Measurements from ENCODE around the gene CAMK4.
"Not testable (repeated sequence)": the region's sequence is repeated elsewhere in the genome, so short reads cannot be mapped to it uniquely, and the experiment has no call there.

Gene CAMK4

DNA sequence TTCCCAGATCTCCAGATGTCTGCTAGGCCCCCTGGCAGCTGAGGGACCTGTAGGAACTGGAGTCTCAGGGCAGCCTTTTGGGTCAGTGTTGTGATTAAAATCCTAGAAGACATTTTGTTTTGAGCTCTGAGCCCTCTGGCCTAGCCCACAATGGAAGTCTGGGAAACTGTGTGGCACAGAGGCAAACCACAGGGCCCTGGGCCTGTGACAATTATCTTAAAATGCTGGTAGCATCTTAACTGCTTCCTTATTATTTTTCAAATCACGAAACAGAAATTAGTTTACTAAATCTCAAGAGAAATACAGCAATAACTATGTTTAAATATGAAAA, 162.6 kb downstream of the CAMK4 start:
- no peak for DNase-seq

DNA sequence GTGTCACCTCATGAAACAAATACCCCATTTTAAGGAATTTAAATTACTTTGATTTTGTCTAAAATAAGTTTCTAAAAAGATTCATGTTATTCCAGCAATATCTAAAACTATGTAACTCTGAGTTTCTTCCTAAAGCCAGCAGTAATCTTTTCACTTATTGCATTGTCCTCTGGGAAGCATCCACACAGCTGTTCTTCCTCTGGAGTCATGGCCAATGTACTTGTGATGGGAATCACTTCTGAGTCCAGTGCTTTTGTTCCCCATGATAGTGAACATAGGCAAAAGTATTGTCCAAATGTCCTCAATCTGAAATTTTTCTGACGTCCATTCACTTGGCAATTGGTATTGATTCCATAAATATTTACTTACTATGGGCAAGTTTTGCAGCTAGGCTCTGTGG, 163.2 kb downstream of the CAMK4 start:
- DNase-seq = no peak

DNA sequence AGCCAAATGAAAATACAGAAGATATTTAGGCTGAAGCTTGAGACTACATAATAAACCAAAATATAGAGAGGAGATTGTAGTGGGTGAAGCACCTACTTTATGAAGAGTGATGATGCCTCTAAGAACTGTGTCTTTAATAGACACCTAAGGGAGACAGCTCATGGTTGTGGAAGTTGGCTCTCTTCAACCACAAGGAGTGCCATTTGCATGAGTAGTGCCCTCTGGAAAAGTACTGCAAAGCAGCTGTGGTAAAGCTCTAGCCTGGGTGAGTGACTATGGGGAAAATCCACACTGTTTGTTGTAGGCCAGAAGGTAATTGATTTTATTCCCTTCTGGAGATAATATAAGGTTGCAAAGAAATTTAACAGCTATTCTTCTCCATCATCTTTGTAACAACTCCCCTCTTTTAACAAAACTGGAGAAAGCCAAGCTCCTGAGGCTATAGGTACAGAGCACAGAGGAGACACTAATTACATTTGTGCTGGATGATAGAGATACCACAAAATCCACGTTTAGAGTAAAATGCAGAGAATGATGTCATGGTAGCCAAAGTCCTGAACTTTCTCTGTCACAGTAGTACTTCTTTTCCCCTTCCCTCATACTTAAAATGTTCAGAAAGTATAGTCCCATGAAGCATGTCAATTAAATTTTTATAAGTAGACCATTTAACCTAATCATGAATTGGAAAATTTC, 165.4 kb downstream of the CAMK4 start:
- no peak for DNase-seq

DNA sequence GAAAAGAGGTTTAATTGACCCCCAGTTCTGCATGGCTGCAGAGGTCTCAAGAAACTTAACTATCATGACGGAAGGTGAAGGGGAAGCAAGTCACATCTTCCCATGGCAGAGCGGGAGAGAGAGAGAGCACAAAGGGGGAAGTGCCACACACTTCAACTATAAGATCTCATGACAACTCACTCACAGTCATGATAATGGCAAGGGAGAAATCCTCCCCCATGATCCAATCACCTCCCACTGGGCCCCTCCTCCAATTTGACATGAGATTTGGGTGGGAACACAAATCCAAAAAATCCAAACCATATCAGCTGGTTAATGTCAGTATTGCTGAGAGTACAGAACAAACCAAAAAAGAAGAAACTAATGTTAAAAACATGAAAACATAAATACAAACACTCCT, 168.0 kb downstream of the CAMK4 start:
- DNase-seq = no peak

DNA sequence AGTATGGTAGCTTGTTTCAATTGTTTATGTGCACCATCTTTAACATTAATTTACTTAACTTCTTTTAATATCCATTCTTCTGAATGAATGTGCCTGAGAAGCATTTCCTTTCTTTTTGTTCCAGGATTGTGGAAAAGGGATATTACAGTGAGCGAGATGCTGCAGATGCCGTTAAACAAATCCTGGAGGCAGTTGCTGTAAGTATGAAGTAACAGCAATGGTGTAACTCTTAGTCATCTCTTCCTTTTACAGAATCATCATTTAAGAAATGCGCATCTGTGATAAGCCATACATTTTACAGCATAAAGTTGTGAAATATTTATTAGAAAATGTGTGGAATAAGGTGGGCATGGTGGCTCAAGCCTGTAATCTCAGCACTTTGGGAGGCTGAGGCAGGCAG, 170.4 kb downstream of the CAMK4 start:
- no peak for DNase-seq

DNA sequence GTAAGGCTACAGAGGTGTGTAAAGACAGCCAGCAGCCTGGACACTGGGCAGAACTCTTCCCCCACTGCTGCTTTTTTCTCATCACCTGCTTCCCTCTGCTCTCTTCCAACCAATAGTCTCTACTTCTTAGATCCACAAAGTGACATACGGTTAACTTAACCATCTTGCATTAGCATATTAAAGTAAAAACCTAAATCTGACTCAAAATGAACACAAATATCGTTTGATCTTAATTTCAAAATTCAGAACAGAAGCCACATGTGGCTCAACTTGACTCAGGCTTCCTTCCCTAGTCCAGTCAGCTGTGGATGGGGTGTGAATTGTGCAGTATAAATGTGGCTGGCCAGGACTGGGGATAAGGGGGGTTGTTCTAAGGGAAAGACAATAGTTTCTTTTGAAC, 173.8 kb downstream of the CAMK4 start:
- DNase-seq = no peak

DNA sequence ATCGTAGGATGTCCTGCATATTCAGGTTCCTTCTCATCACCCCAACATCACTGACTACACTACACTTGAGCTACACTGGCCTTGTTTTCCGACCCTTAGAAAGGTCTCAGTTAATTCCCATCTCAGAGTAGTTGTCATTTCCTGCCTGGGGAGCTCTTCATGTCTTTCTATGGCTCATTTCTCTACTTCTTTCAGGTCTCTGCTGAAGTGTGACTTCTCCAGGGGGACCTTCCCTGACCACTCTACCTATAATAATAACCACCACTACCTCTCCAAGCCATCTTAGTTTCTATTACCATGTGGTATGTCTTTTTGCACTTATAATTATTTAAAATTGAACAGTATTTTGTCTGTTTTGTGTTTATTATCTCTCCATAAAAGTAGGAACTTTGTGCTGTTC, 174.9 kb downstream of the CAMK4 start:
- DNase-seq = no peak

DNA sequence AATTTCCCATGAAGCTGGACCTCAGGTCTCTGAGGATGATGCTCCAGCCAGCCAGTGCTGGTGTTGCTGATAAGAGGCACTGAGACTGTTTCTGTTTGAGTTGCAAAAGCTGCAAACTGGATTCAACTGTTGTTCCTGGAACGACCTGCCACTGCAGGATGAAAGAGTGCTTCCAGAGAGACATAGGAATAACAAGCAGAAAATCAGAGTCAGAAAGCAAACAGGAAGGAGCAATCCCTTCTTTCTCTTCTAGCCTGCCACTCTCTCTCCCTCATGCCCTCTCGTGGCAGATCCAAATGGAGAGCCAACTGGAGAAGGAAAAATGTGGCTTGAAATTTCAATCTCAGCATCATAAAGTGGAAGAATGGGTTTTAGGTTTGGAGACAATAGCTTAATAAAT, 177.7 kb downstream of the CAMK4 start:
- no peak for DNase-seq

DNA sequence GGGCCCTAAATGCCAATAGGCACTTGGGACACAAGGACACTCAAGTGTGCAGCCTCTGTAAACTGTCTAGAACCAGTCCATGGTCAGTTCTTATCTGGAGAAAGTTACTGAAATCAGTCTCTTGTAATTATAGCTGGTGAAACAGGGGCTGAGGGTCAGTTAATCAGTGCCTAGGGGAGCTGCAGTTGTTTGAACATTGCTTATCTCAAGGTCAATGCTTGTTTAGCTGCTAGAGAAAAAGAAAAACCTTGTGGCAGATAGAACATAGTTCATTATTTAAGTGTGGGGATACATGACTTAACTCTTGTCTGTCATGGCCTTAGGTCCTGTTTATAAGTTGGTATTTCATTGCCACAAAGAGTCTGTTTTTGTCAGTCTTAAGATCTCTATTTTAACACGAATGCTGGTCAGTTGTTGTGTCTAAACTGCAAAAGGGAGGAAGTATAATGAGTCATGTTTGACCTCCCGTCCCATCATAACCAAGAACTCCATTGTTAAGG, 180.1 kb downstream of the CAMK4 start:
- no peak for DNase-seq

DNA sequence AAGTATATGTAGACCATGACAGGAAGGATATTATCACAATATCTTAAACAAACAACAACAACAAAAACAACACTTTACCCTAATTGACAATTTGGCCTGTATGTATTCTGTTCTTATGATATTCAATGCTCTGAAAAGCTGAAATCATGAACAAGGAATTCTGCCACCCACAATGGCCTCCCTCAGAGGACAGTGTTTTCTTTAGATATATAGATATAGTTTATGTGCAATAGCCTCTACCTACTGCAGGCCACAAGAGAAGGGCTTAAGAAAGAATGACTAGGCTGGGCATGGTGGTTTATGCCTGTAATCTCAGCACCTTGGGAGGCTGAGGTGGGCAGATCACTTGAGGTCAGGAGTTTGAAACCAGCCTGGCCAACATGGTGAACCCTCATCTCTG, 183.4 kb downstream of the CAMK4 start:
- no peak for DNase-seq

DNA sequence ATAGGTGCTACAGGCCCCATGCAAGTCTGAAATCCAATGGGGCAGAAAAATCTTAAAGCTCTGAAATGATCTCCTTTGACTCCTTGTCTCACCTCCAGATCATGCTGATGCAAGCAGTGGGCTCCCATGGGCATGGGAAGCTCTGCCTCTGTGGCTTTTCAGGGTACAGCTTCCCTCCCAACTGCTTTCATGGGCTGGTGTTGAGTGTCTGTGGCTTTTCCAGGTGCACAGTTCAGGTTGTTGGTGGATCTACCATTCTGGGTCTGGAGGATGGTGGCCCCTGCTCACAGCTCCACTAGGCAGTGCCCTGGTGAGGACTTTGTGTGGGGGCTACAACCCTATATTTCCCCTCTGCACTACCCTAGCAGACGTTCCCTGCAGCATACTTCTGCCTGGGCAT, 184.6 kb downstream of the CAMK4 start:
- DNase-seq = no peak

DNA sequence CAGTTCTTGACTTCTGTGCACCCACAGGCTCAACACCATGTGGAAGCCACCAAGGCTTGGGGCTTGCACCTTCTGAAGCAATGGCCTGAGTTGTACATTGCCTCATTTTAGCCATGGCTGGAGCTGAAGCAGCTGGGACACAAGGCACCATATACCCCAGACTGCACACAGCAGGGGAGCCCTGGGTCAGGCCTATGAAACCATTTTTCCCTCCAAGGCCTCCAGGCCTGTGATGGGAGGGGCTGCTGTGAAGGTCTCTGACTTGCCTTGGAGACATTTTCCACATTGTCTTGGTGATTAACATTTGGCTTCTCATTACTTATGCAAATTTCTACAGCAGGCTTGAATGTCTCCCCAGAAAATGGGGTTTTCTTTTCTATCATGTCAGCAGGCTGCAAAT, 185.1 kb downstream of the CAMK4 start:
- not testable (repeated sequence) for DNase-seq

DNA sequence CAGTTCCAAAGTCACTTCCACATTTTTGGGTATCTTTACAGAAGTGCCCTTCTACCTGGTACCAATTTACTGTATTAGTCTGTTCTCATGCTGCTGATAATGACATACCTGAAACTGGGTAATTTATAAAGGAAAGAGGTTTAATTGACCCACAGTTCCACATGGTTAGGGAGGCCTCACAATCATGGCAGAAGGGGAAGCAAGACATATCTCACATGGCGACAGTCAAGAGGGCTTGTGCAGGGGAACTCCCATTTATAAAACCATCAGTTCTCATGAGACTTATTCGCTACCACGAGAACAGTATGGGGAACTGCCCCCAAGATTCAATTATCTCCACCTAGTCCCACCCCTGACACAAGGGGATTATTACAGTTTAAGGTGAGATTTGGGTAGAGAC, 185.9 kb downstream of the CAMK4 start:
- not testable (repeated sequence) for DNase-seq

DNA sequence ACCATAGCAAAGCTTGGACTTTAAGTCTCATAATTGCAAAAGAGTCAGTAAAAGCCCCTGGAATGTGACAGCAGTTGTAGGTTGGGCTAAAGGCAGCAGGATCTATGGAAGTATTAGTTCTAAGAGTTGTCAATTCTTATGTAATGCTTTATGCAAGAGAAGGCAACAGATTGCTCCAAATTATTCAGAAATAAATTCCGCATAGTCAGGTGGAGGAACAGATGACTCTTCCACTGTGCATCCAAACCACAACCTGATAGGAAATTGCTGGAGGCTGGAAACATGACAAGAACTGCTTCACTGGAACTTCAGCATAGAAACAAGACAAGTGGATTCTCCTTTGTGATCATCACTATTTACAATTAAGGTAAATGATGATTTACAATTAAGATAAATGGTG, 187.1 kb downstream of the CAMK4 start:
- no peak for DNase-seq

DNA sequence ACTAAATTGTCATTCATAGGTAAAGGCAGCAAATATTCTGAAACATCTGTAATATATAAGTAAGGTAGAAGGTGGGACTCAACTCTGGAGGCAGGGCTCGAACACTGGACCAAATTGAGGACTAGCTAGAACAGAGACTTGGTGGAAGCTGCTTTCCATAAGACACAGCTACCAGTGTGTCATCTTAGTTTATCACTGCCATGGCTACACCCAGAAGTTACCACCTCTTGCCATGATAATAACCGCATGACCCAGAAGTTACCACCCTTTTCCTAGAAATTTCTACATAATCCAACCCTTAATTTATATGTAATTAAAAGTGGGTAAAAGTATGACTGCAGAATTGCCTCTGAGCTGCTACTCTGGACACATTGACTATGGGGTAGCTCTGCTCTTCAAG, 188.4 kb downstream of the CAMK4 start:
- no peak for DNase-seq

DNA sequence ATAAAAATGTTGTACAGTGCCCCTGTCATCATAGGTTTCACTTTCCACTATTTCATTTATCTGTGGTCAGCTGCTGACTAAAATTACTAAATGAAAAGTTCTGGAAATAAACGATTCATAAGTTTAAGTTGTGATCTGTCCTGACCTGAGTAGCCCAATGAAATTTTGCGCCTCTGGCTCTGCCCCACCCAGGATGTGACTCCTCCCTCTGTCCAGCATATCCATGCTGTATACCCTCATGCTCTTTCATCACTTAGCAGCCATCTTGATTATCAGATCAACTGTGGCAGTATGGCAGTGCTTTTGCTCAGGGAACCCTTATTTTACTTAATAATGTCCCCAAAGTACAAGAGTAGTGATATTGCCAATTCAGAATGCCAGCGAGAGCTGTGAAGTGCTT, 190.9 kb downstream of the CAMK4 start:
- DNase-seq = no peak

DNA sequence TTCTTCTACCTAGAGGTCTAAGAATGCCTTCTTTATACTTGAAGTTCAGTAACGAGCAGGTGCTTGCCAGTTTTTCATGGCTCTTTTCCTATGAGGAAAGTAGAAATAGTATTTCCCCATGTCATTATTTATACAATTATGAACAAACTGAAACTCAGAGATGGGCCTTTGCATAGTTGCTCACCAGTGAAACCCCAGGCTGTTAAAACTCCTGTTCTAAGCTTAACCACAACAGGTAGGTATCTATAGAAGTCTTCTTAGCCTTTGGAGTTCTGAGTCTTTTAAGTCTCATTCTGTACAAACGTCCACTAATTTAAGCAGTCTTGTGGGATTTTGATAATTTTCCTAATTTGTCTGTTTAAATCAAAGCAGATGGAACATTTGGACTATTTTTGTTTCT, 198.1 kb downstream of the CAMK4 start:
- DNase-seq = no peak

DNA sequence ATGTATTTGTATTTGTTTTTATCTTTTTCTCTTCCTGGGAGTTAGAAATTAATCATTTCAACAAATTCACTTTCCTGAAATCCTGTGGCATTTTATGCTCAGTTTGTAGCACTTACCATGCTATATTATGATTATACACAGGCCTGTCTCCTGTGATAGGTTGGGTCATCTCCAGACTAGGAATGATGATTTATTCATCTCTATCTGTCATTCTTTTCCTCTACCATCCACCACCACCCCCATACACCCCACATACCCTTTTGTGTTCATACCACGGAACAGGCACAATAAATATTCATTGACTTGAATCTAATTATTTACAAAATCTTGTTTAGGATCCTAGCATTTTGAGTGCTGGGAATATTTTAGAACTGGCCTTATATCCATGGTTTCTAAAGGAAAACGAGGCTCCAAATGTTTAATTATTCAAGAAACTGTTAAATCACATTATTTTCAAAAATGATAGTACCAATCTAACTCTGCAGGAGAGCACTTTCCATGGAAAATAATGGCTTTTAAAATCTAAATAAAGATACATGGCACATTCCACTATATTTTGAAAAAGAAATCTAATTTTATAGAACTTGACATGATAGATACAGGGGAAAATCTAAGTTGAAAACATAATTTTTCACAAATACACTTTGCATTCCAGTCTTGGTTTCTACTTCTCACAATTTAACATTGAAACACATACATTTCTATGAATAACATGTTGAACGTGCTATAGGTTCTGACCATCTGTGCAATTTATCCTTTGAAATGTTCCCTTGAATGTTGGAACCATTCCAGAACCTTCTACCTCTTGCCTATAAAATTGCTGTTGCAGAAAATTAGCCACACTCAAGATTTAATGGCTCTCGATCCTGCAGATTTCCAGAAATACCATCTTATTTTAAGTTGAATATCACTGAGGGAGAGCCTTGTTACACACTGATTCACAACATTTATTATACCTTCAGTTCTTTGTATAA, 198.8 kb downstream of the CAMK4 start:
- DNase-seq = peak; percentile 84

DNA sequence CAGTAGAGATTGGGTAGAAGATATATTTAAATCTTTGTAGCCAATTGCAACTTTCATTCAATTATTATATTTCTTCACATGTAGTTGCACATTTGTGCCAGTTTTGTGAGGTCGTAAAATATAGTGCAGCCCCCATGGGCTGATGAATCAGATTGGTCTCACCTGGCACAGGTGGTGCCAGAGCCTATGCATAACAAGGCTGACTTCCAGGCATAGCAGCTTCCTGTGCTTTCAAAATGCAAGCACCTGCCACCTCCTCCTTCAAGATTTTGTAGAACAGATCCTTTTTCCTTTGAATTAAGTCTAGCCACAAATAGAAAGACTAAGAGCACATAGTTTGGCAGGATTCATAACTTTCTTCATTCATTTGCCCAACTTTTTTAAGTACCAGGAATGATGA, 201.0 kb downstream of the CAMK4 start:
- DNase-seq = no peak

DNA sequence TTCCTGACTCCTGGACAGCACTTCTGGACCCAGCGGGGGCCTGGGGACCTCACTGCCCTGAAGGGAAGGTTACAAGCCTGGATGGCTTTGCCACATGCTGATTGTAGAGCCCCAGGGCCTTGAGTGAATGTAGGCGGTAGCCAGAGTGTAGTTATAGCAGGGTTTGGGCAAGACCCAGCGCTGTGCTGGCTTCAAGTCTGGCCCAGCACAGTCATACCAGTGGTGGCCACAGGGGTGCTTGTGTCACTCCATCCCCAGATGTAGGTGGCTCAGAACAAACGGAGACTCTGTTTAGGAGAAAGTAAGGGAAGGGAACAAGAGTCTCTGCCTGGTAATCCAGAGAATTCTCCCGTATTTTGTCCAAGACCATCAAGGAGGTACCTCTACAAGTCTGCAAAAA, 203.6 kb downstream of the CAMK4 start:
- no peak for DNase-seq

DNA sequence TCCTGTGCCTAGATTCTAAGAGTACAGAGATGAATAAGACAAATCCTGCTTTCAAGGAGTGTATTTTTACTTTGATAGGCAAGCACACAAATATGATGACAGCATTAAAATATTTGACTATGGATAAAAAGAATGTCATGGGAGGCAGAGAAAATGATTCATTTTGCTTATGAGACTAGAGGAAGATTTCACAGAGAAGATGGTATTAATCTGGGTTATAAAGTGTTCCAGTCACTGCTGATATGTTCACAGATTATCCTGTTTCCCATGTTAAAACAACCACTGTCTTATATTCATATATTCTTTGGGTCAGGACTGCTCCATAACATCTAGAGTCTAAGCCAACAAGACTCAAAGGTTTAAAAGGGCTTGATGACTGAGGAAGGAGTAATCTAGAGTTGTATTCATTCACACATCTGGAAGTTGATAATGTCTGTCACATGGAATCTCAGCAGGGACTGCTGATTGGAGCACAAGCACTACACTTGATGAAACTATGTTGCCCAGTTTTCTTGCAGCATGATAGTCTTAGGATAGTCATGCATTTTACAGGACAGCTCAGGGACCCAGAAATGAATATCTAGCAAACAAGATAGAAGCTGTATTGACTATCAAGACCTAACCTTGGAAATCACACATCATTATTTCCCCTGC, 208.8 kb downstream of the CAMK4 start:
- no peak for DNase-seq

DNA sequence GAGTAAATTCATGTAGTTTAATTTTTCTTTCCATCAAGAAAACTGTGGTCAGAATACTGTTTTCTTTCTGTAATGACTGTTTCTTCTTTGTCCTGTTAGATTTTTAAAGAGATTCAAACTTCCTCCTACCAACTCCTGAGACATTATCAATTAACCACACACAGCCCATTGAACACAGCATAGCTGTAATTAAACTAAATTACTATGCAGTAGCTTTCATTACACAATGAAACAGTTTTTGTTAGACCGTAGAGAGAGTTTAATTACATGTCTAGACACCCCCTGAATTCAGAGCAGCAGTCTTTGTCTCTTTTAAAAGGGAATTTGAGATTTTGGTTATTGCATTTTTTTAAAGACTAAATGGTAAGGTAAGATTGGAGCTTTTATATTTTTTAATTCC, 210.6 kb downstream of the CAMK4 start:
- no peak for DNase-seq

DNA sequence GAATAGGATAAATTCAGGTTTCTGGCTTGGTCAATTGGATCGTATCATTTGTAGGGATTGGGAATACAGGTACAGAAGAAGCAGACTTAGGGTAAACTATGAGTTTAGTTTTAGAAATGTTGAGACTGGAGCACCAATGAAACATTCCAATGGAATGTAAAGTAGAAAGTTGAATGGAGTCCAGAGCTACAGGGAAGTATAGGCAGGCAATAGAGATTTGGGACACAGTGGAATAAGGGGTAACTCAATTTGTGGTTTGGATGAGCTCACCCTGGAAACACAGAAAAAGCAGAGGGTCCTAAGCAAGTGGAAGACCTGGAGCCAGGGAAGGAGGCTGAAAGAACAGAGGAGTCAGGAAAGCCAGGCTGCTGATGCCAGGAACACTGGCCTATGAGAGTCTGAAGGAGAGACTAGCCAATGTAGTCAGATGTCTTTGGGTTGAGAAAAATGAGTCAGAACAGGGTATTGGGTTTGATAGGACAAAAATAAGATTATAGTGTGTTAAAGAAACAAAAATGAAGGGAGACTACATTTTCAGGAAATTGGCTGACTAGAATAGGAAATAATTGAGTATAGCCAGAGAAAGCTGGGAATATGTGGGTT, 215.4 kb downstream of the CAMK4 start:
- no peak for DNase-seq

All from NCI-H2227 treated with DMSO at 0.1 percent for 48 hours (cell line).